C4-2B (cell line): ENCODE measurements around the gene PARP15.

Source experiments
- ZFX ChIP-seq: fragments of 450-650 bp; IDR thresholded peaks from 2 replicates; pipeline ENCODE4 v1.6.1; 2017
- TF ChIP-seq, protein P1 (sequence below): fragments of 450-650 bp; conservative IDR thresholded peaks from 2 replicates; pipeline ENCODE4 v1.5.1; 2017; ENCODE audit warnings: mild to moderate bottlenecking

DNA sequence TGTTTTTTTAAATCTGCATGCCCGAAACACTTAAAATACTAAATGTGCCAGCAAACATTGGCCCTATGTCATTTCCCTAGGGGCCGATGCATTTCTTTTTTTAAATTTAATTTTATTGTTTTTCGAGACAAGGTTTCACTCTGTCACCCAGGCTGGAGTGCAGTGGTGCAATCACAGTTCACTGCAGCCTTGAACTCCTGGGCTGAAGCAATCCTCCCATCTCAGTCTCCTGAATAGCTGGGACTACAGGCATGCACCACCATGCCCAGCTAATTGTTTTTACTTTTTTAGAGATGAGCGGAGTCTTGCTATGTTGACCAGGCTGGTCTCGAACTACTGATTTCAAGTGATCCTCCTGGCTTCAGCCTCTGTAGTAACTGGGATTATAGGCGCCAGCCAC lies 18.8 kb upstream of the PARP15 start:
- TF ChIP-seq, protein P1, sequence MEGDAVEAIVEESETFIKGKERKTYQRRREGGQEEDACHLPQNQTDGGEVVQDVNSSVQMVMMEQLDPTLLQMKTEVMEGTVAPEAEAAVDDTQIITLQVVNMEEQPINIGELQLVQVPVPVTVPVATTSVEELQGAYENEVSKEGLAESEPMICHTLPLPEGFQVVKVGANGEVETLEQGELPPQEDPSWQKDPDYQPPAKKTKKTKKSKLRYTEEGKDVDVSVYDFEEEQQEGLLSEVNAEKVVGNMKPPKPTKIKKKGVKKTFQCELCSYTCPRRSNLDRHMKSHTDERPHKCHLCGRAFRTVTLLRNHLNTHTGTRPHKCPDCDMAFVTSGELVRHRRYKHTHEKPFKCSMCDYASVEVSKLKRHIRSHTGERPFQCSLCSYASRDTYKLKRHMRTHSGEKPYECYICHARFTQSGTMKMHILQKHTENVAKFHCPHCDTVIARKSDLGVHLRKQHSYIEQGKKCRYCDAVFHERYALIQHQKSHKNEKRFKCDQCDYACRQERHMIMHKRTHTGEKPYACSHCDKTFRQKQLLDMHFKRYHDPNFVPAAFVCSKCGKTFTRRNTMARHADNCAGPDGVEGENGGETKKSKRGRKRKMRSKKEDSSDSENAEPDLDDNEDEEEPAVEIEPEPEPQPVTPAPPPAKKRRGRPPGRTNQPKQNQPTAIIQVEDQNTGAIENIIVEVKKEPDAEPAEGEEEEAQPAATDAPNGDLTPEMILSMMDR: no peak
- no peak for TF ChIP-seq ZFX
